Measurements from ENCODE around the gene GOLGA6D.
A peak's percentile ranks its signal among the peaks of the same experiment; 100 is the strongest.
"Not testable (repeated sequence)": the region's sequence is repeated elsewhere in the genome, so short reads cannot be mapped to it uniquely, and the experiment has no call there.

- TF ChIP-seq CTCF (IDR thresholded peaks at IDR 0.05), result peak; percentile 27
- not testable (repeated sequence) for TF ChIP-seq EZH2 (IDR thresholded peaks at IDR 0.05; ENCODE audit: borderline replicate concordance, insufficient read depth, low read depth, low read length, poor library complexity, severe bottlenecking)
These were observed 16.1 kb downstream of the GOLGA6D start for GRCh38 chr15:75298541-75299310.
